K562 (cell line): ENCODE data around the gene GCK. TPM values are rescaled to one million over a fixed set of nuclear protein-coding genes. Genes with fewer than 3 reads are reported as not detected.

ENCODE experiments used
- CBFA2T2 ChIP-seq: fragments of 450-650 bp; conservative IDR thresholded peaks from 2 replicates; pipeline ENCODE4 v1.6.1; 2017; ENCODE audit warnings: mild to moderate bottlenecking
- DACH1 ChIP-seq: fragments of 450-650 bp; IDR thresholded peaks from 2 replicates; pipeline ENCODE4 v1.6.1; 2018; ENCODE audit not compliant: partially characterized antibody
- KDM2B ChIP-seq: fragments of 250-450 bp; sonication (Bioruptor Pico); IDR thresholded peaks from 2 replicates; pipeline ENCODE4 v1.8.0; 2021; ENCODE audit warnings: mild to moderate bottlenecking, moderate library complexity
- MLLT1 ChIP-seq, 2 experiments: fragments of 450-650 bp; IDR thresholded peaks; 2 replicates each; pipeline ENCODE4 v1.6.1; 2016
- POLR2A ChIP-seq: fragments of 450-650 bp; conservative IDR thresholded peaks from 2 replicates; pipeline ENCODE4 v1.6.1; 2016
- RBM34 ChIP-seq: fragments of 200-400 bp; formaldehyde crosslinking; IDR thresholded peaks from 2 replicates; pipeline ENCODE4 v1.6.1; 2018; ENCODE audit warnings: low read length, borderline replicate concordance; ENCODE audit not compliant: insufficient read depth
- STAT6 ChIP-seq: sonication (generic); formaldehyde crosslinking; IDR thresholded peaks from 2 replicates; pipeline ENCODE4 v1.8.1; 2023; ENCODE audit warnings: mild to moderate bottlenecking, missing genetic modification reagents
- TAF9B ChIP-seq: fragments of 450-650 bp; IDR thresholded peaks from 2 replicates; pipeline ENCODE4 v1.6.1; 2018; ENCODE audit warnings: mild to moderate bottlenecking; ENCODE audit not compliant: partially characterized antibody
- TRIM28 ChIP-seq: fragments of 450-650 bp; IDR thresholded peaks from 2 replicates; pipeline ENCODE4 v1.6.1; 2017
- ZNF3 ChIP-seq: fragments of 250-450 bp; sonication (Bioruptor Pico); IDR thresholded peaks from 2 replicates; pipeline ENCODE4 v1.5.0; 2021; ENCODE audit warnings: mild to moderate bottlenecking, moderate library complexity
- ZNF699 ChIP-seq: fragments of 250-450 bp; sonication (Bioruptor Pico); IDR thresholded peaks from 2 replicates; pipeline ENCODE4 v1.8.0; 2021; ENCODE audit warnings: mild to moderate bottlenecking, moderate library complexity; ENCODE audit not compliant: insufficient replicate concordance
- ZZZ3 ChIP-seq: fragments of 450-650 bp; IDR thresholded peaks from 2 replicates; pipeline ENCODE4 v1.6.1; 2016; ENCODE audit warnings: antibody characterized with exemption, mild to moderate bottlenecking, moderate library complexity
- polyA plus RNA-seq, 8 experiments: library from polyadenylated mRNA; depleted of rRNA in 4 of 8; stranded (reverse) in 5 of 8; unstranded in 3 of 8; fragments of >200 nt; fragmentation: Nextera tagmentation in 2 of 8; fragmentation: Illumina TruSeq in 1 of 8; extraction: Ambion mirVana in 2 of 8; extraction: Trizol in 1 of 8; gene quantifications; 2 replicates each; pipeline versions ENCODE4 v1.2.1 to v1.2.3, GENCODE V29; 2011 to 2014; ENCODE audit warnings: inconsistent platforms in 1 of 8, missing spikeins in 1 of 8
- total RNA-seq, 7 experiments: library from RNA; depleted of rRNA in 6 of 7; stranded (reverse); fragments of >200 nt in 6 of 7; fragmentation: Illumina TruSeq in 2 of 7; extraction: Trizol in 2 of 7; gene quantifications; 2 replicates each; pipeline versions ENCODE4 v1.2.1 to v1.2.3, GENCODE V29; 2011 to 2021; ENCODE audit warnings: low replicate concordance in 1 of 7
- TF ChIP-seq, protein P1 (sequence below): sonication (generic); formaldehyde crosslinking; IDR thresholded peaks from 2 replicates; pipeline ENCODE4 v1.8.0; 2022; ENCODE audit warnings: missing genetic modification reagents, mild to moderate bottlenecking, borderline replicate concordance
- TF ChIP-seq, protein P2 (sequence below), 2 experiments: fragments of 450-650 bp in 1 of 2; sonication (generic) in 1 of 2; formaldehyde crosslinking; conservative IDR thresholded peaks; 2 replicates each; pipeline versions ENCODE4 v1.4.0 to v1.8.1; 2020 to 2022; ENCODE audit warnings: mild to moderate bottlenecking in 1 of 2, missing genetic modification reagents in 1 of 2
- TF ChIP-seq, protein P3 (sequence below): fragments of 250-450 bp; sonication (Bioruptor Pico); IDR thresholded peaks from 2 replicates; pipeline ENCODE4 v1.8.0; 2022; ENCODE audit warnings: inconsistent platforms, mild to moderate bottlenecking, moderate library complexity, borderline replicate concordance

Gene GCK
- total and polyA plus RNA-seq, 9 of the 15 experiments (the other 6 are each of a cell fraction or from before 2014, with no cell fraction given), result 0.11 to 0.55 (median 0.16) TPM; not detected in 3

- TF ChIP-seq STAT6 (no peak), MLLT1 (IDR thresholded peaks at IDR 0.05) (no peak), ZZZ3 (no peak), TAF9B (no peak), CBFA2T2 (peak; percentile 26), RBM34 (no peak), ZNF699 (no peak), ZNF3 (CRISPR knock-in tag) (no peak), DACH1 (no peak), KDM2B (CRISPR knock-in tag) (no peak), POLR2A (no peak), TRIM28 (no peak)
- TF ChIP-seq, protein P1, sequence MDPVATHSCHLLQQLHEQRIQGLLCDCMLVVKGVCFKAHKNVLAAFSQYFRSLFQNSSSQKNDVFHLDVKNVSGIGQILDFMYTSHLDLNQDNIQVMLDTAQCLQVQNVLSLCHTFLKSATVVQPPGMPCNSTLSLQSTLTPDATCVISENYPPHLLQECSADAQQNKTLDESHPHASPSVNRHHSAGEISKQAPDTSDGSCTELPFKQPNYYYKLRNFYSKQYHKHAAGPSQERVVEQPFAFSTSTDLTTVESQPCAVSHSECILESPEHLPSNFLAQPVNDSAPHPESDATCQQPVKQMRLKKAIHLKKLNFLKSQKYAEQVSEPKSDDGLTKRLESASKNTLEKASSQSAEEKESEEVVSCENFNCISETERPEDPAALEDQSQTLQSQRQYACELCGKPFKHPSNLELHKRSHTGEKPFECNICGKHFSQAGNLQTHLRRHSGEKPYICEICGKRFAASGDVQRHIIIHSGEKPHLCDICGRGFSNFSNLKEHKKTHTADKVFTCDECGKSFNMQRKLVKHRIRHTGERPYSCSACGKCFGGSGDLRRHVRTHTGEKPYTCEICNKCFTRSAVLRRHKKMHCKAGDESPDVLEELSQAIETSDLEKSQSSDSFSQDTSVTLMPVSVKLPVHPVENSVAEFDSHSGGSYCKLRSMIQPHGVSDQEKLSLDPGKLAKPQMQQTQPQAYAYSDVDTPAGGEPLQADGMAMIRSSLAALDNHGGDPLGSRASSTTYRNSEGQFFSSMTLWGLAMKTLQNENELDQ (CRISPR knock-in tag), result no peak
- TF ChIP-seq, protein P2, sequence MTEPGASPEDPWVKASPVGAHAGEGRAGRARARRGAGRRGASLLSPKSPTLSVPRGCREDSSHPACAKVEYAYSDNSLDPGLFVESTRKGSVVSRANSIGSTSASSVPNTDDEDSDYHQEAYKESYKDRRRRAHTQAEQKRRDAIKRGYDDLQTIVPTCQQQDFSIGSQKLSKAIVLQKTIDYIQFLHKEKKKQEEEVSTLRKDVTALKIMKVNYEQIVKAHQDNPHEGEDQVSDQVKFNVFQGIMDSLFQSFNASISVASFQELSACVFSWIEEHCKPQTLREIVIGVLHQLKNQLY (CRISPR knock-in tag; conservative IDR thresholded peaks at IDR 0.05), result no peak
- TF ChIP-seq, protein P3, sequence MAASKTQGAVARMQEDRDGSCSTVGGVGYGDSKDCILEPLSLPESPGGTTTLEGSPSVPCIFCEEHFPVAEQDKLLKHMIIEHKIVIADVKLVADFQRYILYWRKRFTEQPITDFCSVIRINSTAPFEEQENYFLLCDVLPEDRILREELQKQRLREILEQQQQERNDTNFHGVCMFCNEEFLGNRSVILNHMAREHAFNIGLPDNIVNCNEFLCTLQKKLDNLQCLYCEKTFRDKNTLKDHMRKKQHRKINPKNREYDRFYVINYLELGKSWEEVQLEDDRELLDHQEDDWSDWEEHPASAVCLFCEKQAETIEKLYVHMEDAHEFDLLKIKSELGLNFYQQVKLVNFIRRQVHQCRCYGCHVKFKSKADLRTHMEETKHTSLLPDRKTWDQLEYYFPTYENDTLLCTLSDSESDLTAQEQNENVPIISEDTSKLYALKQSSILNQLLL (CRISPR knock-in tag), result no peak
These were observed 31.8 kb downstream of the GCK start (continued) for GRCh38 chr7:44157116-44158080.
